A549 treated with CORT108297 at 1 μM for 4 hours (cell line): ENCODE measurements around the gene IL12RB2. TPM values are rescaled to one million over a fixed set of nuclear protein-coding genes. Genes with fewer than 3 reads are reported as not detected.

Source experiments
- total RNA-seq: library from RNA; stranded (reverse); fragments of 200-300 nt; extraction: Qiagen RNA extraction; gene quantifications from 5 replicates; pipeline ENCODE4 v1.2.3, GENCODE V29; 2022

IL12RB2 gene
- 0.02 to 0.14 TPM (median 0.08 TPM) in 3 of 5 replicates, not detected in the others for total RNA-seq

GRCh38 chr1:67307251-67308060, at the start of gene IL12RB2:
Gene IL12RB2, plus strand, starts transcription at chr1:67307873. Its CDS starts 12,496 bp downstream, at chr1:67320369.

GRCh38 chr1:67430358-67431155, 122.9 kb downstream of the IL12RB2 start, which contains the start of gene SERBP1:
Gene SERBP1, minus strand, starts transcription at chr1:67430402. Its CDS starts 102 bp downstream, at chr1:67430300.

Other genes with a start within 250 kb of the IL12RB2 start
- not detected in 5 replicates for gene C1orf141, start 172.9 kb upstream of the IL12RB2 start, total RNA-seq
- gene IL23R, start 141.4 kb upstream of the IL12RB2 start, total RNA-seq, result not detected in 5 replicates
- 198 to 247 TPM (median 208 TPM) in 5 replicates for gene SERBP1, start 122.5 kb downstream of the IL12RB2 start, total RNA-seq